DMS 273 (cell line): Measurements from ENCODE around the gene ZNF264.
A peak's percentile ranks its signal among the peaks of the same experiment; 100 is the strongest.

Source experiments
- DNase-seq: peaks from one replicate; lab custom pipeline; 2025; ENCODE audit not compliant: unreplicated experiment; lab: John Stamatoyannopoulos, UW

ZNF264 gene

GRCh38 chr19:57191141-57192076 lies at the start of gene ZNF264:
ZNF264 (plus strand) TSS chr19:57191500; CDS start chr19:57191914, 414 bp downstream.
- DNase-seq: peak; percentile 95

GRCh38 chr19:57141699-57142098 lies 49.6 kb upstream of the ZNF264 start:
- DNase-seq: no peak

GRCh38 chr19:57152921-57153320 lies 38.4 kb upstream of the ZNF264 start:
- DNase-seq: no peak

- DNase-seq: no peak
Measured at GRCh38 chr19:57161985-57162539, 29.2 kb upstream of the ZNF264 start.

- no peak for DNase-seq
Measured at GRCh38 chr19:57165846-57166245, 25.5 kb upstream of the ZNF264 start.

- no peak for DNase-seq
Measured at GRCh38 chr19:57167385-57167784, 23.9 kb upstream of the ZNF264 start, which contains the start of gene DUXA. DUXA (minus strand) TSS chr19:57167485; CDS start chr19:57167443, 42 bp downstream.

GRCh38 chr19:57171551-57172081 lies 19.7 kb upstream of the ZNF264 start:
- DNase-seq: peak; percentile 73

GRCh38 chr19:57190301-57190700 lies 999 bp upstream of the ZNF264 start:
- DNase-seq: no peak

GRCh38 chr19:57192077-57192420 lies 749 bp downstream of the ZNF264 start:
- no peak for DNase-seq

GRCh38 chr19:57192993-57193392 lies 1.7 kb downstream of the ZNF264 start:
- no peak for DNase-seq

GRCh38 chr19:57197874-57198273 lies 6.6 kb downstream of the ZNF264 start:
- peak; percentile 74 for DNase-seq

GRCh38 chr19:57202160-57202559 lies 10.9 kb downstream of the ZNF264 start:
- no peak for DNase-seq

GRCh38 chr19:57210381-57210780 lies 19.1 kb downstream of the ZNF264 start:
- DNase-seq: no peak

GRCh38 chr19:57212109-57212508 lies 20.8 kb downstream of the ZNF264 start:
- no peak for DNase-seq

- DNase-seq: no peak
Measured at GRCh38 chr19:57227502-57227901, 36.2 kb downstream of the ZNF264 start.

GRCh38 chr19:57231686-57232085 lies 40.4 kb downstream of the ZNF264 start:
- DNase-seq: no peak

- DNase-seq: no peak
Measured at GRCh38 chr19:57233207-57233606, 41.9 kb downstream of the ZNF264 start.

GRCh38 chr19:57239982-57240310 lies 48.6 kb downstream of the ZNF264 start:
- DNase-seq: peak; percentile 42

- DNase-seq: peak; percentile 97
Measured at GRCh38 chr19:57240311-57241090, 49.2 kb downstream of the ZNF264 start, which contains the start of gene ZNF805. ZNF805 (plus strand) TSS chr19:57240632; CDS start chr19:57240892, 260 bp downstream.

GRCh38 chr19:57241176-57241575 lies 49.9 kb downstream of the ZNF264 start:
- peak; percentile 27 for DNase-seq

- no peak for DNase-seq
Measured at GRCh38 chr19:57242821-57243220, 51.5 kb downstream of the ZNF264 start.
